ENCODE data around the gene GRID2.

DNA sequence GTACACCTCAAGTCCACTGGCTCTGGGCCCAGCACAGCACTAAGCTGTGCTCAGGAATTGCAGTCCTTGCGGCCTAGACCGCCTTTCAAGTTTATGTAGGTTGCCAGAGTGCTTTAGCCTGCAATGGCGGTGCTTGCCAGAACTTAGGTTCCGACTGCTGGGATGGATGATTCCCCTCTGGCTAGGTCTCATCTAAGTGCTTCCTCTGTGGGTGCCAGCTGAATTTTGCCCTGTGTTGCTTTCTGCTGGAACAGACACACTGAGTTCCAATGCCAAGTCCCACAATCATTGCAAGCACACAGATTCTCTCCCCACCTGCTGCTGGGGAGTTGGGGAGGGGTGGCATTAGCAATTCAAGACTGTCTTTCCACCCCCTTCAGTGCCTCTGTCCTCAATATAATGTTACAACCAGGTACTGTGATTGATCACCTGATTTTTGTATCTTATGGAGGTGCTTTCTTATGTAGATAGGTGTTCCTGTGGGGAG is 129.5 kb downstream of the GRID2 start:
- no peak for TF ChIP-seq TAF1 (IDR thresholded peaks at IDR 0.05; ENCODE audit: borderline replicate concordance, low read depth, low read length)
- no peak for TF ChIP-seq GATA2 (CRISPR knock-in tag; IDR thresholded peaks at IDR 0.05)
- no peak for TF ChIP-seq POLR2AphosphoS5 (IDR thresholded peaks at IDR 0.05; ENCODE audit: low read depth, low read length)
- TF ChIP-seq, protein P1, sequence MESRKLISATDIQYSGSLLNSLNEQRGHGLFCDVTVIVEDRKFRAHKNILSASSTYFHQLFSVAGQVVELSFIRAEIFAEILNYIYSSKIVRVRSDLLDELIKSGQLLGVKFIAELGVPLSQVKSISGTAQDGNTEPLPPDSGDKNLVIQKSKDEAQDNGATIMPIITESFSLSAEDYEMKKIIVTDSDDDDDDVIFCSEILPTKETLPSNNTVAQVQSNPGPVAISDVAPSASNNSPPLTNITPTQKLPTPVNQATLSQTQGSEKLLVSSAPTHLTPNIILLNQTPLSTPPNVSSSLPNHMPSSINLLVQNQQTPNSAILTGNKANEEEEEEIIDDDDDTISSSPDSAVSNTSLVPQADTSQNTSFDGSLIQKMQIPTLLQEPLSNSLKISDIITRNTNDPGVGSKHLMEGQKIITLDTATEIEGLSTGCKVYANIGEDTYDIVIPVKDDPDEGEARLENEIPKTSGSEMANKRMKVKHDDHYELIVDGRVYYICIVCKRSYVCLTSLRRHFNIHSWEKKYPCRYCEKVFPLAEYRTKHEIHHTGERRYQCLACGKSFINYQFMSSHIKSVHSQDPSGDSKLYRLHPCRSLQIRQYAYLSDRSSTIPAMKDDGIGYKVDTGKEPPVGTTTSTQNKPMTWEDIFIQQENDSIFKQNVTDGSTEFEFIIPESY (IDR thresholded peaks at IDR 0.05; ENCODE audit: borderline replicate concordance, low read depth) = no peak
- TF ChIP-seq, protein P2, sequence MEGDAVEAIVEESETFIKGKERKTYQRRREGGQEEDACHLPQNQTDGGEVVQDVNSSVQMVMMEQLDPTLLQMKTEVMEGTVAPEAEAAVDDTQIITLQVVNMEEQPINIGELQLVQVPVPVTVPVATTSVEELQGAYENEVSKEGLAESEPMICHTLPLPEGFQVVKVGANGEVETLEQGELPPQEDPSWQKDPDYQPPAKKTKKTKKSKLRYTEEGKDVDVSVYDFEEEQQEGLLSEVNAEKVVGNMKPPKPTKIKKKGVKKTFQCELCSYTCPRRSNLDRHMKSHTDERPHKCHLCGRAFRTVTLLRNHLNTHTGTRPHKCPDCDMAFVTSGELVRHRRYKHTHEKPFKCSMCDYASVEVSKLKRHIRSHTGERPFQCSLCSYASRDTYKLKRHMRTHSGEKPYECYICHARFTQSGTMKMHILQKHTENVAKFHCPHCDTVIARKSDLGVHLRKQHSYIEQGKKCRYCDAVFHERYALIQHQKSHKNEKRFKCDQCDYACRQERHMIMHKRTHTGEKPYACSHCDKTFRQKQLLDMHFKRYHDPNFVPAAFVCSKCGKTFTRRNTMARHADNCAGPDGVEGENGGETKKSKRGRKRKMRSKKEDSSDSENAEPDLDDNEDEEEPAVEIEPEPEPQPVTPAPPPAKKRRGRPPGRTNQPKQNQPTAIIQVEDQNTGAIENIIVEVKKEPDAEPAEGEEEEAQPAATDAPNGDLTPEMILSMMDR (IDR thresholded peaks at IDR 0.05) = no peak
- no peak for TF ChIP-seq FOXM1 (IDR thresholded peaks at IDR 0.05; ENCODE audit: low read depth)
- TF ChIP-seq RCOR1 (IDR thresholded peaks at IDR 0.05; ENCODE audit: low read length) = no peak
- TF ChIP-seq, protein P3, sequence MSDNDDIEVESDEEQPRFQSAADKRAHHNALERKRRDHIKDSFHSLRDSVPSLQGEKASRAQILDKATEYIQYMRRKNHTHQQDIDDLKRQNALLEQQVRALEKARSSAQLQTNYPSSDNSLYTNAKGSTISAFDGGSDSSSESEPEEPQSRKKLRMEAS (IDR thresholded peaks at IDR 0.05; ENCODE audit: low read depth) = no peak
- TF ChIP-seq ELF1 (IDR thresholded peaks at IDR 0.05) = no peak
- TF ChIP-seq SIN3A (IDR thresholded peaks at IDR 0.05; ENCODE audit: borderline replicate concordance, low read depth, low read length) = no peak

All from SK-N-SH (cell line).